HG03064 (cell line): ENCODE measurements around the gene NUPR1.
"Not testable (repeated sequence)": the region's sequence is repeated elsewhere in the genome, so short reads cannot be mapped to it uniquely, and the experiment has no call there.

Source experiments
- ATAC-seq: cut with Tn5 transposase; IDR thresholded peaks from one replicate; pipeline ENCODE4 v1.9.1; 2021; ENCODE audit warnings: low read depth; ENCODE audit not compliant: unreplicated experiment

Gene NUPR1, protein sequence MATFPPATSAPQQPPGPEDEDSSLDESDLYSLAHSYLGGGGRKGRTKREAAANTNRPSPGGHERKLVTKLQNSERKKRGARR

DNA sequence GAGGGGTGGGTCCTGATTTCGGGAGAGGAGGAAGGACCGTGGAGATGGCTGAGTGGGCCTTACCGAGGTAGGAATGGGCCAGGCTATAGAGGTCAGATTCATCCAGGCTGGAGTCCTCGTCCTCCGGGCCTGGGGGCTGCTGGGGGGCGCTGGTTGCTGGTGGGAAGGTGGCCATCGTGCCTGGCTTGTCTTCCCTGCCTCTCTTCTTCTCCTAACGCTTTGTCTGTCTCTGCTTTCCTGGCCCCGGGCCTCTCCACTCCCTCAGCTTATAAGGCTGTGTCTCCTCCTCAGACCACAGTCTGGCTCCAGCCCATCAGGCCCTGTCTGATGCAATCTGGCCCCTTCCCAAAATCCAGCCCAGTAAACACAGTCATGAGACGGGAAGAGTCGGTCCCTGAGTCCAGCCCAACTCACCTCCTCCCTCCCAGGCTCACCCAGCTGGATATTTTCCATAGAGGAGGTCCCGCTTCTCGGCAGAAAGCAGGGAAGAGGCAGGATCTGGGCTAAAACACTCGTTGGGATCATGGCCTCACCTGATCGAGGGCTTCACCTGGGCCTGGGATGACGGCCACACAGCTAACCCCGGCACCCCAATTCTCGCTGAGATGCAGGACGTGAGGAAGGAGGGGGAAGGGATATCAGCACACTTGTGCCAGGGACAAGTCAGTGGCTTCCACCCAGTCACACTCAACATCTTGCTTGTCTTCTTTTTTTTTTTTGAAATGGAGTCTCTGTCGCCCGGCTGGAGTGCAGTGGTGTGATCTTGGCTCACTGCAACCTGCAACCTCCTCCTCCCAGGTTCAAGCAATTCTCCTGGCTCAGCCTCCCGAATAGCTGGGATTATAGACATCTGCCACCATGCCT, at the start of gene NUPR1:
Gene NUPR1, minus strand, starts transcription at position 242 of the 864 bp plus-strand sequence. Its CDS starts 67 bp downstream, at position 175.
- ATAC-seq: no peak

DNA sequence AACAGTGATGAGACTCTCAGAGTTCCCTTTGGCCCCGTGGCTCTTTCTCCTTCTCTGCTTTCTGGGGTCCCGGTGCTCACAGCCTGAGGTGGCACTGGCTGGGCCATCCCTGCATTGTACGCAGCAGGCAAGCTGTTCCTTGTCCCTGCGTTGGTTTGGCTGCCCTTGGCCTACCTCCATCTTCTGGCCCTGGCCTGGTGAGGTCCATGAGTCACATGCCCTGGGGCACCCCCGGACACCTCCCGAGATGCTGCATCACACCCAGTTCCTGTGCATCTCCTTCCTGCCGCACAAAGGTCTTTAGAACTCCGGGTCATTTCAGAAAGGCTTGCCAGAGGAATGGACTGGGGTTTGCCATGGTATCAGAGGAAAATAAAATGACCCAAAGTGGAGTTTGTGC, 48.6 kb upstream of the NUPR1 start:
- no peak for ATAC-seq

DNA sequence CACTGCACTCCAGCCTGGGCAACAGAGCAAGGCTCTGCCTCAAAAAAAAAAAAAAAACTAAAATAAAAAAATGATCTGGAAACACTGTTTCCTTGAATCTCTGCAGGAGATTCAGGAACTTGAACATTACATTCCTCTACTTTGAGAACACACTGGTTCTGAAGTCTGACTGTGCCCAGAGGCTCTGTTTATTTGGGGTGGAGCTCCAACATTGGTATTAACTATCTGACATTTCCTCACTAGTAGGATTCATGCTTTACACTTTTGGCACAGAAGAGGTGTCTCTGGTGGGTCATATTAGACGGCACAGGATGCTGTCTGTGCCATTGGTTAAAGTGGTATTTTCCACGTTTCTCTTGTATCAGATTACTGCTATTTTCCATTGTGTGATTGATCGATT, 47.7 kb upstream of the NUPR1 start:
- ATAC-seq: no peak

DNA sequence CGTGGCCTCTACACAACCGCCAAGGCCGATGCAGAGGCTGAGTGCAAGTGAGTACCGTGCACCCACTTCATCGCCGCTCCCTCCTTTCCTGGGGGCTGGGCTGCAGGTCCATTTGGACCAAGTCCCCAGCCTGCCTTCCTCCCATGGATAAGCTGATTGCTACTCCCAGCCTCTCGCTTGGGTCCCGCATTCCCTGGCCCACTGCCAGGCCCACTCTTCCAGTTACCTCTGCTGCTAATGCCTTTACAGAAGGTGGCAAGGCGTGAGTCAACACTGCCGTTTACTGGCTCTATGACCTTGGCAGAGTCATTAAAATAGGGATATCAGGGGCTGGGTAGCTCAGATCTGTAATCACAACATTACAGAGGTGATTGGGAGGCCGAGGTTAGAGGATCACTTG, 46.9 kb upstream of the NUPR1 start:
- ATAC-seq: no peak

DNA sequence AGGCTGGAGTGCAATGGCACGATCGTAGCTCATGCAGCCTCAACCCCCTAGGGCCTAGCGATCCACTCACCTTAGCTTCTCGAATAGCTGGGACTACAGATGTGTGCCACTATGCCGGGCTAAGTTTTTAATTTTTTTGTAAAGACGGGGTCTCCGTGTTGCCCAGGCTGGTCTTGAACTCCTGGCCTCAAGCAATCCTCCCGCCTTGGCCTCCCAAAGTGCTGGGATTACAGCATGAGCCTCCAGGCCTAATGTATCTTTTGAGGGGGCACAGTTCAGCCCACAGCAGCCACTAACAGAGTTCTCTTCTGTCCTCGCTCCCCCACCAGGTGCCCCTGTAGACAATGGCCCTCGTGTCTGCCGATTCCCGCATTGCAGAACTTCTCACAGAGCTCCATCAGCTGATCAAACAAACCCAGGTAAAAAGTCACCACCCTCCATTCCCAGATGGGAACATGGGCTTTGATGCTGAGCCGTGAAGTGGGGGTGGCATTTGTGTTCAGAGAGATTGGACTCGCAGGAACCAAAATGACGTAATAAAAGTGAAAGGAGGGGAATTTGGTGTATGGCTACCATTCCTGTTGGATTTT, 42.0 kb upstream of the NUPR1 start:
- ATAC-seq: no peak

DNA sequence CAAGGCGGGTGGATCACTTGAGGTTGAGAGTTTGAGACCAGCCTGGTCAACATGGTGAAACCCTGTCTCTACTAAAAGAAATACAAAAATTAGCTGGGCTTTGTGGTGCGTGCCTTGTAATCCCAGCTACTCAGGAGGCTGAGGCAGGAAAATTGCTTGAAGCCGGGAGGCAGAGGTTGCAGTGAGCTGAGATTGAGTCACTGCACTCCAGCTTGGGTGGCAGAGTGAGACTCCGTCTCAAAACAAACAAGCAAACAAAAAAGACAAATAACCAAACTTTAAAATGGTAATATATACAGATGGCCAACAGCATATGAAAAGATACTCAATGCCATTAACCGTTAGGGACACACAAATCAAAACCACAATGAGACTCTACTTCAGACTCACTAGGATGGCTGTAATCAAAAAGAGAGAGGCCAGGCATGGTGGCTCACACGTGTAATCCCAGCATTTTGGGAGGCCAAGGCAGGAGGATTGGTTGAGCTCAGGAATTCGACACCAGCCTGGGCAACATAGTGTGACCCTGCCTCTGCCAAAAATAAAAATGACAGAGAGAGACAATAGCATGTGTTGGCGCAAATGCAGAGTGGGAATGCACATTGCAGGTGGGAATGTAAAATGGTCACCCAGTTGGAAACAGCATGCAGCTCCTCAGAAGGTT, 36.8 kb upstream of the NUPR1 start:
- no peak for ATAC-seq

DNA sequence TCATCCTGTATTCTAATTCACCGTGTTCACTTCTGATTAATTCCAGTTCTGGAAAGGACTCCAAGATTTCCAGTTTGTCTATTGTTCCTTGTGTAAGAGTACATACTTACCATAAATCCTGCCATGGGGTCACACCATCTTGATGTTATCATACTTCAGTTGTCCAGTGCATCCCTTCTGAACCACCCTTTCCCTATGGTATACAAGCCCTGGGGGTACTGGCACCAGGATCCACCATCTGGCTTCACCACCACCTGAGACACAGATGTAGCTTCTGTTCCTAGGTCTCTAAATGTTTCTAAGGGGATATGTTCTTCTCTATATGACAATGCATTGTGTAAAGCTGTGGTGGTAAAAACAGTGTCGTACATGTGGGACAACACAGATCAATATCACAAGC, 36.2 kb upstream of the NUPR1 start:
- no peak for ATAC-seq

DNA sequence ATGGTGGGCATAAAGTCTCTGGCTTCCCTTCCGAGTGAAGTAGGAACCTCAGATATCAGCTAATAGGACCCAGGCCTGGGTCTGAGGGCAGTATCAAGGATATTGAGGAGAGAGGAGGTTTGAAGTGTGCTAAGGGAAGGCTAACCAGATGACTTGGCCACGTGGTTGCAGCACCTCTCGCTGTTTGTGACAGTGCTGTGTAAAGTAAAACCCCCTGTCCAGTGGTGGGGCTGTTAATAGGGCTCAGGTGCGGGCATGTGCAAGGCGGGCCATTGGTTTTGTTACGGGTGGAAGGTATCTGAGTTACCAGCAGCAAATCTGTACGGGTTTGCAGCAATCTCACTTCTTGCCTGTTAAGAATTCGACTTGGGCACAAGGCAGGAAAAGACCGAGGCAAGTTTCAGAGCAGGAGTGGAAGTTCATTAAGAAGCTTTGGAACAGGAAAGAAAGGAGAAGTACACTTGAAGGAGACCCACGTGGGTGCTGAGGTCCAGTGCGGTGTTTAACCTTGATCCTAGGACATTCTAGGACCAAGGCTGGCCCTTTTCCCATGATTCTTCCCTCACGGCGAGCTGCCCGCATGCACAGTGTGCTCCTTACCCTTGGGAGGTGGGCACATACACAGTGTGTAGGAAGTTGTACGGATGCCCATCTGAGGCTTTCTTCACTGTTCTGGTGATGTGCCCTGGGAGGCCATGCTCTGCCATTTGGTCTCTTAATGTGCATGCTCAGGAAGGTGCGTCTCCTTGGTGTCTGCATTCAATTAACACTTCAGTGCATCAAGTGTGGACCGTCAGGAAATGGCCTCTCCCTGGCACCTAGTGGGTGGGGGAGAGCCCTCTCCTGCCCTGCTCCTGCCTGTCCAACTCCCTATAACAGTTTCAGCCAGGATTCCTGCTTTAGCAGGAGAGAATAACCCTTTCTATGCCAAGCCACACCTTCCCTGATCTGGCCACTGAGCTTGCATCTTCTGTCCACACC, 35.3 kb upstream of the NUPR1 start:
- ATAC-seq: no peak

DNA sequence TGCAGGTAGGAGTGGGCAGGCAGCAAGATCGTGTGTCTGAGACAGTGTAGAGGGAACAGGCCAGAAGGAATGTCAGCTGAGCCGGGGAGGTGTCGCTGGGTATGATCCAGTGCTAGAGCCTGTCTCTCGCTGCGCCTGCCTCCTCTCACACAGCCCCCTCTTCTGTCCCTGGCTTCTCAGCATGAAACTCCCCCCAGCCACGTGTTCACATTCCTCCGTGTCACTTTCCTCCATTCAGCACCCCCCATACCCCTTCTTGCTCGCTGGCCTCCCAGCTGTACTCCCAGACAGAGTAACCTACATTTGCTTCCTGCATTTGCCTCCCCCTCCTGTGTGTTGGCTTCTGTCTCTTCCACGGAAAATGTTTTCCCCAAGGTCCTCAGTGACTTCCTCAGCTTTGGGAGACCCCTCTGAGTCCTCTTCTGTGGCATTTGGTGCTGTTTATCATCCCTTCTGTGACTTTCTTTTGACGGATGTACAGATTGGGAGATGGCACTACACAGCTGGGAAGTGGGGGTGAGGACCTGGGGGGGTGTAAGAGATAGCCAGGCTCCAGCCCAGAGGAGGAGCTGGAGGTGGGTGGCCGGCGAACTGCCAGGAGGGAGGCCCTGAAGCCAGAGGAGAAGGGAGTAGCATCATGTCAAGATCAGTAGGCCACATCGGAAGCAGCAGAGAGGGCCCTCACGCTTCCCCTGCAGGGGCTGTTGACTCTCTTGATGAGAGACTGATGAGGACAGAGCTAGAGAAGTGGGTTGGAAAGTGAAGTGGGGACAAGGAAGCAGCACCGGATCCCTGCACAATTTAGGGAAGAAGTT, 34.1 kb upstream of the NUPR1 start:
- ATAC-seq: no peak

DNA sequence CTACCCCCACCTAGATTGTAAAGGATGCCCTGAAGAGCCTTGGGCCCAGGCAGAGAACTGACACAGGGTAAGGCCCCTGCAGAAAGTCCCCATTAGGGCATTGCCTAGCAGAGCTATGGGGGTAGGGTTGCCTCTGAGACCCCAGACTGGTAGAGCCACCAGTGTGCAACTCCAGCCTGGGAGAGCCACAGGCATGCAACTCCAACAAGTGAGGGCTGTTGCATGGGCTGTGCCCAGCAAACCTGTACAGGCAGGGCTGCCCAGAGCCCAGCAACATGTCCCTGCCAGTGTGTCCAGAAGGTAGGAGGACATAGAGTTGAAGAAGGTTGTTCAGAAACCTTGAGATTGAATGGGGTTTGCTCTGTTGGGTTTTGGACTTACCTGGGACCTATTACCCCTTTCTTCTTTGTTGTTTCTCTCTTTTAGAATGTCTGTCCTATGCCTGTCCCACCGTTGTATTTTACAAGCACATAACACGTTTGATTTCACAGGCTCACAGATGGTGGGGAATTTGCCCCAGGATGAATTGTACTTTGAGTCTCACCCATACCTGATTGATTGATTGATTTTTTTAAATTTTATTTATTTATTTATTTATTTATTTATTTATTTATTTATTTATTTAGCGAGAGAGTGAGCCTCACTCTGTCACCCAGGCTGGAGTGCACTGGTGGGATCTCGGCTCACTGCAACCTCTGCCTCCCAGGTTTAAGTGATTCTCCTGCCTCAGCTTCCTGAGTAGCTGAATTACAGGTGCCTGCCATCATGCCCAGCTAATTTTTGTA, 31.4 kb upstream of the NUPR1 start:
- ATAC-seq: no peak

DNA sequence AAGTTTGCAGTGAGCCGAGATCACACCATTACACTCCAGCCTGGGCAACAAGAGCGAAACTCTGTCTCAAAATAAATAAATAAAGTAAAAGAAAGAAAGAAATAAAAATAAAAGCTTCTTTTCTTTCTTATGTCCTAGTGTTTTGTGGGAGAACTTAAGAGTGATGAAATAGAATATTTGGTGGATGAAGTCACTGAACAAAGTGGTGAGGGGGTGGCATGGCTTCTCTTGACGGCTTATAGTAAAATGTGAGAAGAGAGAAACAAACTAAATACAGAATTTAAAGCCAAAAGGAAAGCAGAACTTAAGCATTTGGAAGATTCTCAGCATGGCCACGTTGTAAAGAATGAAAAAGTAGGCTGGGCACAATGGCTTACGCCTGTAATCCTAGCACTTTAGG, 30.2 kb upstream of the NUPR1 start:
- ATAC-seq: no peak

DNA sequence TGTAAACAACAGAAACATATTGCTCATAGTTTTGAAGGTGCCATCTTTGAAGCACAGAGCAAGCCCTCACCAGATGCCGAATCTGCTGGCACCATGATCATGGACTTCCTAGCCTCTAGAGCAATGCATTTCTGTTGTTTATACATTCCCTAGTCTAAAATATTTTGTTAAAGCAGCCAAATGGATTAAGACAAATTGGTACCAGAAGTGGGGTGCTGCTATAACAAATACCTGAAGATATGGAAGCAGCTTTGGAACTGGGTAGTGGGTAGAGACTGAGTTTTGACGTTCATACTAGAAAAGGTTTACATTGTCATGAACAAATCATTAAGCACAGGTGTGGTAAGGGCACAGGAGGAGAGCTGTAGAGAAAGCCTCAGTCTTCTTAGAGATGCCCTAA, 28.5 kb upstream of the NUPR1 start:
- ATAC-seq: no peak

DNA sequence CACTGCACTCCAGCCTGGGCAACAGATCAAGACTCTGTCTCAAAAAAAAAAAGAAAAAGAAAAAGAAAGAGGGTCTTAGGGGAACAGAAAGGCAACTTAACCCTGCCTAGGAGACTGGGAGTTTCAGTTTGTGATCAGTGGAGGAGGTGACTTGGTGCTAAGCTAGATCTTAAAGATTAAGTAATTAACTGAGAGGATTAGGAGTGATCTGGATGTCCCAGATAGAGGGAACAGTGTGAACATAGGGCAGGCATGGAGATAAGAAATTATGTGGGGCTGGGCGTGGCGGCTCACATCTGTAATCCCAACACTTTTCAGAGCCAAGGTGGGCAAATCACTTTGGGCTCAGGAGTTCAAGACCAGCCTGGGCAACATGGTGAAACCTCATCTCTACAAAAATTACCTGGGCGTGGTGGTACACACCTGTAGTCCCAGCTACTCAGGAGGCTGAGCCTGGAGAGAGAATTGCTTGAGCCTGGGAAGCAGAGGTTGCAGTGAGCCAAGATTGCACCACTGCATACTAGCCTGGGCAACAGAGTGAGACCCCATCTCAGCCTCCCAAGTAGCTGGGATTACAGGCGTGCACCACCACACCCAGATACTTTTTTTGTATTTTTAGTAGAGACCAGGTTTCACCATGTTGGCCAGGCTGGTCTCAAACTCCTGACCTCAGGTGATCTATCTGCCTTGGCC, 27.6 kb upstream of the NUPR1 start:
- ATAC-seq: not testable (repeated sequence)

DNA sequence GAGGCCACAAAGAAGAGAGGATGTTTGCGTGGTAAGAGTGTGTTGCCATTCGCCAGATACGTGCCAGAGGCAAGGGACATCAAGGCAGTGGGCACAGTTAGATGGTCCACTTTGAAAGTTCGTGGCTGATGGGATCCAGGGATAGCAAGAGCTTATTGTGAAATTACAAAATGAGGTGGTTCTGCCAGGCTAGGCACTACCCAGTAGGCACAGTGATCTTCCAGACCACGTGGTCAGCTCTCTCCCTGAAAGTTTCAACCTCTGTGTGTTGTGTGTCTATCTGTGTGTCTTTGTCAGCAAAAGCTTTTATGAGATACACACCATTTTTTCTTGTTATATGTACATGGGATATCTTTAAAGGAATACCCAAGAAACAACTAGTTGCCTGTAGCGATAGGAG, 24.4 kb upstream of the NUPR1 start:
- no peak for ATAC-seq

DNA sequence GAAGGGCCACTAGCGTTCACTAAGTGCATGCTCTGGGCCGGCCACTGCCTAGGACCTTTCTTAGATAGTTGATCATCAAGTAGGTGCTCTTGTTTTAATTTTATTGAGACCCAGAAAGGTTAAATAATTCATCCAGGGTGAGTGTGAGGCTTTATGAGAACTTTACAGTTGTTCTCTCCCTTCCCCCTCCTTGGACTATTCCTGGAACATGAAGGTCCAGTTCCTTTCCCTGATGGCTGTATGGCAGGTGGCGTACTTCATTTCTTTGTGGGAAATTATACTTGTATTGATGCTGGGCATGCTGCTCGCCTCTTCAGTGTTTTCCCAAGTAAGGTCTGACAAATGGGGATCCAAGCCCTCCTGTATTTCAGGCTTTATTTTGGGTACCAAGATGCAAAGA, 23.4 kb upstream of the NUPR1 start:
- no peak for ATAC-seq

DNA sequence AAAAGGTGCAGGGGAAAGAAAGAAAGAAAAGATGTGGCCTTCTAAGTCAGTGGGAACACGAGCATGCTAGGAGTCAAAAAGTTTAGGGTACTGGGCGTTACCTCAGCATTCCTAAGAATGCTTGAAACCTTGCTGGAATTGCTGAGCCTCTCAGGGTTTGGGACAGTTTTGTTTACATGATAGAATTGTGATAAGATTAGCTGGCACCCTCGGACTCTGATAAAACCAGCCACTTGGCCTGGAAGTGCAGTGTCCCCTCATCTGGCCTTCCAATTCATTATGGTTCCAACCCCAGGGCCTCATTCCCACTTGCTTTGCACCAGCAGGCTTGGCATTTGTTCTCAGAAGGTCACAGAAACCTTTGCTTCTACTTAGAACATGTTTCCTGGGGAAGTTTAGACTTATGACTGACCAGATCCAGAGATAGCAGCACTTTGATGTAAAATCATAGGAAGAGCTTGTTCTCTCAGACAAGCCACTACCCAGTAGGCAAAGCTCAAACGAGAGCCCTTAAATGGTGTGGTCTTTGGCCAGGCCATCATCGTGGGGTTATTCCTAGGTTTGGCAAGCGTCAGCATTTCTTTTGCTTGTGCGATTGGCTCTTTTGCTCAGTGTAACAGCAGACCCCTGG, 22.9 kb upstream of the NUPR1 start:
- ATAC-seq: no peak

DNA sequence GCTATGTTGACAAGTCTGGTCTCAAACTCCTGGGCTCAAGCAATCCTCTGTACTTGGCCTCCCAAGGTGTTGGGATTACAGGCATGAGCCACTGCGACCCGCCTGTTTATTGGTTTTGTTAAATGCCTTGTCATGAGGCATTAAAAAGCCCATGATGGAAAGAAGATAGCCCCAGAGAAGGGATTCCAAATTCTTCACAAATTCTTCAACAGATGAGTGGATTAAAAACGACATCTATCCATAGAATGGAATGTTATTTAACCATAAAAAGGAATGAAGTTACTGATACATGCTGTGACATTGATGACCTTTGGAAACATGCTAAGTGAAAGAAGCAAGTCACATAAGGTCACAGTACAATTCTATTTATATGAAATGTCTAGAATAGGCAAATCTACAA, 19.7 kb upstream of the NUPR1 start:
- ATAC-seq: no peak

DNA sequence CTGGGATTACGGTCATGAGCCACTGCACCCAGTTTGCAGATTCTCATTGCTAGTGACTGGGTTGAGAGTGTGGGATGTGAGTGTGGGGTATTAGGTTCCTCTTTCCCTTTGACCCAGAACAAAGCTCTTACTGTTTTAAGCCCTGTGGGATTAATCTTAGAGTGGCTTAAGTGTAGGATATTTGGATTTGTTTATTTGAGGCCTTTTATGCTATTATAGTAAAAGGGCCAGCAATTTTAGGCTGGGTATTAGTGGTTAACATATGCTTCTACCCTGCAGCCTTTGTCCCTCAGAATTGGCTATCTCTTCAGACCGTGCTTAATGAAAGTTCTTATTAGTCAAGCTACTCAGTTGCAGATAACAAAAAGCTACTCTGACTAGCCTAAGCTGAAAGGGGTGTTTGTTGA, 18.1 kb upstream of the NUPR1 start:
- ATAC-seq: no peak
